K562 (cell line): Measurements from ENCODE around the gene ABCD3. TPM values are rescaled to one million over a fixed set of nuclear protein-coding genes. Genes with fewer than 3 reads are reported as not detected.

Source experiments
- ATAC-seq: fragments of 200-7000 bp; cut with Tn5 transposase; 3 replicates; pipeline ENCODE4 v1.9.1; 2020; ENCODE audit warnings: moderate library complexity
- BruUV-seq: library from RNA; stranded (reverse); fragments of 400-500 nt; replicated peaks from 2 replicates; lab custom pipeline; 2021; lab: Mats Ljungman, UMichigan
- CTCF ChIA-PET: fragments of 300-600 bp; formaldehyde crosslinking; extraction: SDS; loops from one replicate; lab custom pipeline; 2021; ENCODE audit warnings: low intra/inter-chr PET ratio; lab: Yijun Ruan, JAX
- POLR2A ChIA-PET: fragments of 300-600, 350-650 bp; sonication (Branson Sonifier 250); formaldehyde crosslinking; extraction: SDS; loops from one replicate; lab custom pipeline; 2021; ENCODE audit warnings: antibody characterized with exemption, inconsistent platforms; lab: Yijun Ruan, JAX
- DNase-seq, 4 experiments: peaks; one replicate each; pipeline versions ENCODE4 v3.0.0 to v3.0.0-alpha.2; 2011 to 2018; ENCODE audit warnings: low spot score in 3 of 4, mixed read lengths in 3 of 4; ENCODE audit errors: extremely low read depth in 1 of 4
- FAIRE-seq: peaks from 2 replicates; lab custom pipeline; 2011; peaks lifted over from hg19 to GRCh38; lab: Jason Lieb, UNC
- H2AFZ ChIP-seq: 2 replicates; pipeline ENCODE4 v1.6.0; 2011; ENCODE audit warnings: low read depth, low read length, control low read depth, inconsistent platforms
- H3K27ac ChIP-seq: fragments of 200-600 bp; 3 replicates; pipeline ENCODE4 v1.8.0; 2011; ENCODE audit warnings: low read depth, mild to moderate bottlenecking, control low read depth, inconsistent platforms, low read length, moderate library complexity, mixed read lengths; ENCODE audit errors: extremely low read depth
- H3K27me3 ChIP-seq, 2 experiments: fragments of 300-600 bp in 1 of 2; 2 replicates in 1 of 2; 3 replicates in 1 of 2; pipeline versions ENCODE4 v1.6.0 to v1.8.0; 2011; ENCODE audit warnings: inconsistent platforms in 2 of 2, low read length in 2 of 2, mild to moderate bottlenecking in 1 of 2, mixed read lengths in 1 of 2, moderate library complexity in 1 of 2; ENCODE audit not compliant: control insufficient read depth in 2 of 2, insufficient read depth in 2 of 2
- H3K36me3 ChIP-seq: fragments of 300-600 bp; 3 replicates; pipeline ENCODE4 v1.8.0; 2011; ENCODE audit warnings: mild to moderate bottlenecking, low read length, inconsistent platforms; ENCODE audit not compliant: control insufficient read depth, insufficient read depth
- H3K4me1 ChIP-seq, 2 experiments: fragments of 200-600 bp in 1 of 2; replicated peaks in 1 of 2; 2 replicates in 1 of 2; 3 replicates in 1 of 2; pipeline versions ENCODE4 v1.5.1 to v1.8.0; 2011; ENCODE audit warnings: inconsistent platforms in 2 of 2, low read length in 2 of 2, mild to moderate bottlenecking in 1 of 2, mixed read lengths in 1 of 2, moderate library complexity in 1 of 2; ENCODE audit not compliant: control insufficient read depth in 2 of 2, insufficient read depth in 2 of 2
- H3K4me2 ChIP-seq: 2 replicates; pipeline ENCODE4 v1.6.1; 2011; ENCODE audit warnings: low read length, control low read depth, inconsistent platforms, mixed read lengths; ENCODE audit not compliant: insufficient read depth
- H3K4me3 ChIP-seq: fragments of 200-600 bp; sonication (generic), shearing (Covaris generic); 2 replicates; pipeline ENCODE4 v1.5.1; 2016; ENCODE audit warnings: control low read depth, inconsistent platforms
- H3K79me2 ChIP-seq: fragments of 200-600 bp; 3 replicates; pipeline ENCODE4 v1.8.0; 2011; ENCODE audit warnings: low read length, inconsistent platforms; ENCODE audit not compliant: control insufficient read depth, insufficient read depth
- H3K9ac ChIP-seq, 2 experiments: 2 replicates each; pipeline versions ENCODE4 v1.6.0 to v1.6.1; 2011; ENCODE audit warnings: low read depth in 2 of 2, low read length in 2 of 2, control low read depth in 1 of 2, inconsistent platforms in 1 of 2, mild to moderate bottlenecking in 1 of 2, mixed read lengths in 1 of 2; ENCODE audit not compliant: insufficient read depth in 1 of 2
- H3K9me1 ChIP-seq: one replicate; pipeline ENCODE4 v1.6.0; 2011; ENCODE audit warnings: inconsistent platforms, mild to moderate bottlenecking, low read length, moderate library complexity; ENCODE audit not compliant: control insufficient read depth, insufficient read depth
- H3K9me3 ChIP-seq: replicated peaks from 2 replicates; pipeline ENCODE4 v1.5.1; 2011; ENCODE audit warnings: low read depth, low read length, inconsistent platforms; ENCODE audit not compliant: control insufficient read depth, insufficient read depth
- H4K20me1 ChIP-seq: replicated peaks from 2 replicates; pipeline ENCODE4 v1.6.1; 2011; ENCODE audit warnings: low read length, inconsistent platforms, mixed read lengths; ENCODE audit not compliant: control insufficient read depth, insufficient read depth
- HMG20B ChIP-seq: fragments of 250-450 bp; sonication (Bioruptor Pico); IDR thresholded peaks from 2 replicates; pipeline ENCODE4 v1.5.0; 2021; ENCODE audit warnings: mild to moderate bottlenecking
- JUND ChIP-seq, 2 experiments: IDR thresholded peaks; 2 replicates in 1 of 2; 3 replicates in 1 of 2; pipeline ENCODE4 v1.6.1; 2011; ENCODE audit warnings: borderline replicate concordance in 2 of 2, low read depth in 2 of 2, low read length in 2 of 2, improper control_type of control experiment in 1 of 2, missing biosample characterization in 1 of 2, missing genetic modification characterization in 1 of 2, missing genetic modification reagents in 1 of 2
- KDM2B ChIP-seq: fragments of 250-450 bp; sonication (Bioruptor Pico); IDR thresholded peaks from 2 replicates; pipeline ENCODE4 v1.8.0; 2021; ENCODE audit warnings: mild to moderate bottlenecking, moderate library complexity
- KLF13 ChIP-seq: fragments of 450-650 bp; IDR thresholded peaks from 2 replicates; pipeline ENCODE4 v1.6.1; 2016; ENCODE audit warnings: missing genetic modification characterization, low read depth, mild to moderate bottlenecking, missing compliant biosample characterization, moderate library complexity, borderline replicate concordance
- YY1 ChIP-seq, 3 experiments: IDR thresholded peaks; 2 replicates each; pipeline ENCODE4 v1.6.1; 2011; ENCODE audit warnings: low read length in 2 of 3, mild to moderate bottlenecking in 2 of 3, moderate library complexity in 2 of 3, borderline replicate concordance in 1 of 3, control low read depth in 1 of 3, low read depth in 1 of 3; ENCODE audit not compliant: insufficient read depth in 3 of 3, insufficient replicate concordance in 2 of 3, control insufficient read depth in 1 of 3, insufficient read length in 1 of 3; ENCODE audit errors: extremely low read depth in 1 of 3
- ZNF12 ChIP-seq: sonication (generic); formaldehyde crosslinking; IDR thresholded peaks from 2 replicates; pipeline ENCODE4 v1.4.0; 2020; ENCODE audit warnings: mild to moderate bottlenecking, missing genetic modification reagents
- WGBS: fragments of 100-300 bp; shearing (Covaris generic); methylation state at CpG from one replicate; pipeline ENCODE4 v1.1.6; 2016; ENCODE audit warnings: low coverage, mixed read lengths; ENCODE audit not compliant: insufficient coverage; ENCODE audit errors: missing lambda C conversion rate; 5-methylcytosine and 5-hydroxymethylcytosine counted together
- in situ Hi-C: fragments of 300-500 bp; cut with MboI; formaldehyde crosslinking; loops from 4 replicates; pipeline ENCODE4 v1.15.0; 2018; ENCODE audit warnings: inconsistent platforms, mixed read lengths
- intact Hi-C: fragments of 100-400 bp; cut with micrococcal nuclease; formaldehyde crosslinking; loops from 2 replicates; pipeline ENCODE4 v1.14.2; 2022
- polyA plus RNA-seq, 8 experiments: library from polyadenylated mRNA; depleted of rRNA in 4 of 8; stranded (reverse) in 5 of 8; unstranded in 3 of 8; fragments of >200 nt; fragmentation: Nextera tagmentation in 2 of 8; fragmentation: Illumina TruSeq in 1 of 8; extraction: Ambion mirVana in 2 of 8; extraction: Trizol in 1 of 8; gene quantifications; 2 replicates each; pipeline versions ENCODE4 v1.2.1 to v1.2.3, GENCODE V29; 2011 to 2014; ENCODE audit warnings: inconsistent platforms in 1 of 8, missing spikeins in 1 of 8
- total RNA-seq, 7 experiments: library from RNA; depleted of rRNA in 6 of 7; stranded (reverse); fragments of >200 nt in 6 of 7; fragmentation: Illumina TruSeq in 2 of 7; extraction: Trizol in 2 of 7; gene quantifications; 2 replicates each; pipeline versions ENCODE4 v1.2.1 to v1.2.3, GENCODE V29; 2011 to 2021; ENCODE audit warnings: low replicate concordance in 1 of 7
- TF ChIP-seq, protein P1 (sequence below): fragments of 250-450 bp; sonication (Bioruptor Pico); IDR thresholded peaks from 2 replicates; pipeline ENCODE4 v1.5.0; 2021; ENCODE audit warnings: mild to moderate bottlenecking, borderline replicate concordance
- TF ChIP-seq, protein P2 (sequence below): fragments of 450-650 bp; formaldehyde crosslinking; IDR thresholded peaks from 2 replicates; pipeline ENCODE4 v1.4.0; 2020; ENCODE audit warnings: mild to moderate bottlenecking, moderate library complexity
- TF ChIP-seq, protein P3 (sequence below): fragments of 200-400 bp; formaldehyde crosslinking; IDR thresholded peaks from 2 replicates; pipeline ENCODE4 v1.6.1; 2017; ENCODE audit warnings: mild to moderate bottlenecking, low read depth, low read length, moderate library complexity
- TF ChIP-seq, protein P4 (sequence below), 2 experiments: fragments of 200-800 bp in 1 of 2; sonication (Bioruptor generic) in 1 of 2; sonication (generic) in 1 of 2; formaldehyde crosslinking in 1 of 2; IDR thresholded peaks in 1 of 2; conservative IDR thresholded peaks in 1 of 2; 2 replicates each; pipeline versions ENCODE4 v1.5.0 to v1.6.1; 2016 to 2020; ENCODE audit warnings: missing compliant biosample characterization in 1 of 2, missing genetic modification characterization in 1 of 2, missing genetic modification reagents in 1 of 2

Gene ABCD3
- total and polyA plus RNA-seq, 9 of the 15 experiments (the other 6 are each of a cell fraction or from before 2014, with no cell fraction given): 11.0 to 30.7 (median 15.5) TPM

DNA sequence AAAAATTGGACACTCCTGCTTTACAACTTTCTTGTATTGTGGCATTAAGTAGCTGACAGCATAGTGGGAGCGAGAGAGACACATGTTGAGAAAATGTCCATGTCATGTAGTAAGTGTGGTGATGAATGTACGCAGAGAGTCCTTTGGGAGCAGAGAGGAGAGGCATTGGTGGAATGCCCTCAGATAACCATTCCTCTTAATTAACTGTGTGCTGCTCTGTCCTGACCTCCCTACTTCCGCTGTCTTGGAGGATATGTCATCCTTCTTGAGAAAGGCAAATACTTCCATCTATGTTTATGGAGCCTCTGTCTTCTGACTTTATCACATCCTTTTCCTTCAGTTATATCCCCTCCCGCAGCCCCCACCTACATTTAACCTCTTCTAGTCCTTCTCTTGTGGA is 85.0 kb downstream of the ABCD3 start (continued):
- TF ChIP-seq YY1 (IDR thresholded peaks at IDR 0.05; ENCODE audit: borderline replicate concordance in 1 of 3, control insufficient read depth in 1 of 3, extremely low read depth in 1 of 3, insufficient read depth in 3 of 3, insufficient read length in 1 of 3, insufficient replicate concordance in 2 of 3, low read depth in 1 of 3, low read length in 2 of 3) (no peak), ZNF12 (CRISPR knock-in tag) (no peak), KDM2B (CRISPR knock-in tag) (no peak), HMG20B (no peak)
- TF ChIP-seq, protein P1, sequence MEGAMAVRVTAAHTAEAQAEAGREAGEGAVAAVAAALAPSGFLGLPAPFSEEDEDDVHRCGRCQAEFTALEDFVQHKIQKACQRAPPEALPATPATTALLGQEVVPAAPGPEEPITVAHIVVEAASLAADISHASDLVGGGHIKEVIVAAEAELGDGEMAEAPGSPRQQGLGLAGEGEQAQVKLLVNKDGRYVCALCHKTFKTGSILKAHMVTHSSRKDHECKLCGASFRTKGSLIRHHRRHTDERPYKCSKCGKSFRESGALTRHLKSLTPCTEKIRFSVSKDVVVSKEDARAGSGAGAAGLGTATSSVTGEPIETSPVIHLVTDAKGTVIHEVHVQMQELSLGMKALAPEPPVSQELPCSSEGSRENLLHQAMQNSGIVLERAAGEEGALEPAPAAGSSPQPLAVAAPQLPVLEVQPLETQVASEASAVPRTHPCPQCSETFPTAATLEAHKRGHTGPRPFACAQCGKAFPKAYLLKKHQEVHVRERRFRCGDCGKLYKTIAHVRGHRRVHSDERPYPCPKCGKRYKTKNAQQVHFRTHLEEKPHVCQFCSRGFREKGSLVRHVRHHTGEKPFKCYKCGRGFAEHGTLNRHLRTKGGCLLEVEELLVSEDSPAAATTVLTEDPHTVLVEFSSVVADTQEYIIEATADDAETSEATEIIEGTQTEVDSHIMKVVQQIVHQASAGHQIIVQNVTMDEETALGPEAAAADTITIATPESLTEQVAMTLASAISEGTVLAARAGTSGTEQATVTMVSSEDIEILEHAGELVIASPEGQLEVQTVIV (CRISPR knock-in tag): no peak
- TF ChIP-seq, protein P2, sequence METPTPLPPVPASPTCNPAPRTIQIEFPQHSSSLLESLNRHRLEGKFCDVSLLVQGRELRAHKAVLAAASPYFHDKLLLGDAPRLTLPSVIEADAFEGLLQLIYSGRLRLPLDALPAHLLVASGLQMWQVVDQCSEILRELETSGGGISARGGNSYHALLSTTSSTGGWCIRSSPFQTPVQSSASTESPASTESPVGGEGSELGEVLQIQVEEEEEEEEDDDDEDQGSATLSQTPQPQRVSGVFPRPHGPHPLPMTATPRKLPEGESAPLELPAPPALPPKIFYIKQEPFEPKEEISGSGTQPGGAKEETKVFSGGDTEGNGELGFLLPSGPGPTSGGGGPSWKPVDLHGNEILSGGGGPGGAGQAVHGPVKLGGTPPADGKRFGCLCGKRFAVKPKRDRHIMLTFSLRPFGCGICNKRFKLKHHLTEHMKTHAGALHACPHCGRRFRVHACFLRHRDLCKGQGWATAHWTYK (CRISPR knock-in tag): no peak

DNA sequence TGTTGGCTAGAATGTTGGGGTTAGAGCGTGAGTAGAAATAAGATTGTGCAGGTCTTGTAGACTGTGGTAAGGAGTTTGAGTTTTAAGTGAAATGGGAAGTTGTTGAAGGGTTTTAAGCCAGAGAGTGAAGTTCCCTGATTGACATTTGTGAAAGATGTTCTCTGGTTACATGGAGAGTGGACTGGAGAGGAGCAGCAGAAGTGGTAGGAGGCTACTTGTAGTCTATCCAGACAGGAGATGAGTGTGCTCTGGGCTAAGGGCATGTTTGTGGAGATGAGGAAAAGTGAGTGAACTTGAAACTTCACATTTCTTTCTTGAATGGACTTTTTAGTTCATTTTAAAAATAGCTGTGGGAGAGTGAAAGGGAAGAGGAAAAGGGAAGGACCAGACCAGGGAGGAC is 86.4 kb downstream of the ABCD3 start:
- POLR2A ChIA-PET: no interaction called here
- no peak overlapping the region for H2AFZ ChIP-seq

More for the DNA sequence above, 86.4 kb downstream of the ABCD3 start:
- ATAC-seq (no peak), DNase-seq (no peak), FAIRE-seq (no peak)
- H3K27ac ChIP-seq: no peak overlapping the region
- intact Hi-C loops (no loop called here), in situ Hi-C loops (no loop called here)
- no peaks in the 10 kb centered on the region for H3K9me3 ChIP-seq
- 87% methylated on average over 1 of the region's 1 CpG for WGBS
- BruUV-seq: no TSS peak
- H3K9ac ChIP-seq: no peak overlapping the region
- H4K20me1 ChIP-seq: no peaks in the 10 kb centered on the region
- CTCF ChIA-PET: no interaction called here
- H3K79me2 ChIP-seq: no peaks in the 10 kb centered on the region
- no peak overlapping the region for H3K4me3 ChIP-seq
- H3K27me3 ChIP-seq: no peaks in the 10 kb centered on the region
- no peaks in the 10 kb centered on the region for H3K9me1 ChIP-seq
- no peaks in the 10 kb centered on the region; the same call in 1 of the 3 replicates for H3K36me3 ChIP-seq
- no peaks in the 10 kb centered on the region for H3K4me1 ChIP-seq
- no peak overlapping the region for H3K4me2 ChIP-seq
- TF ChIP-seq JUND (IDR thresholded peaks at IDR 0.05; ENCODE audit: borderline replicate concordance, low read depth, low read length) (no peak), JUND (tag; IDR thresholded peaks at IDR 0.05; ENCODE audit: borderline replicate concordance, low read depth, low read length) (no peak), KLF13 (tag) (no peak)
- TF ChIP-seq, protein P3, sequence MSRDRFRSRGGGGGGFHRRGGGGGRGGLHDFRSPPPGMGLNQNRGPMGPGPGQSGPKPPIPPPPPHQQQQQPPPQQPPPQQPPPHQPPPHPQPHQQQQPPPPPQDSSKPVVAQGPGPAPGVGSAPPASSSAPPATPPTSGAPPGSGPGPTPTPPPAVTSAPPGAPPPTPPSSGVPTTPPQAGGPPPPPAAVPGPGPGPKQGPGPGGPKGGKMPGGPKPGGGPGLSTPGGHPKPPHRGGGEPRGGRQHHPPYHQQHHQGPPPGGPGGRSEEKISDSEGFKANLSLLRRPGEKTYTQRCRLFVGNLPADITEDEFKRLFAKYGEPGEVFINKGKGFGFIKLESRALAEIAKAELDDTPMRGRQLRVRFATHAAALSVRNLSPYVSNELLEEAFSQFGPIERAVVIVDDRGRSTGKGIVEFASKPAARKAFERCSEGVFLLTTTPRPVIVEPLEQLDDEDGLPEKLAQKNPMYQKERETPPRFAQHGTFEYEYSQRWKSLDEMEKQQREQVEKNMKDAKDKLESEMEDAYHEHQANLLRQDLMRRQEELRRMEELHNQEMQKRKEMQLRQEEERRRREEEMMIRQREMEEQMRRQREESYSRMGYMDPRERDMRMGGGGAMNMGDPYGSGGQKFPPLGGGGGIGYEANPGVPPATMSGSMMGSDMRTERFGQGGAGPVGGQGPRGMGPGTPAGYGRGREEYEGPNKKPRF: no peak
- TF ChIP-seq, protein P4, sequence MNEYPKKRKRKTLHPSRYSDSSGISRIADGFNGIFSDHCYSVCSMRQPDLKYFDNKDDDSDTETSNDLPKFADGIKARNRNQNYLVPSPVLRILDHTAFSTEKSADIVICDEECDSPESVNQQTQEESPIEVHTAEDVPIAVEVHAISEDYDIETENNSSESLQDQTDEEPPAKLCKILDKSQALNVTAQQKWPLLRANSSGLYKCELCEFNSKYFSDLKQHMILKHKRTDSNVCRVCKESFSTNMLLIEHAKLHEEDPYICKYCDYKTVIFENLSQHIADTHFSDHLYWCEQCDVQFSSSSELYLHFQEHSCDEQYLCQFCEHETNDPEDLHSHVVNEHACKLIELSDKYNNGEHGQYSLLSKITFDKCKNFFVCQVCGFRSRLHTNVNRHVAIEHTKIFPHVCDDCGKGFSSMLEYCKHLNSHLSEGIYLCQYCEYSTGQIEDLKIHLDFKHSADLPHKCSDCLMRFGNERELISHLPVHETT (CRISPR knock-in tag; conservative IDR thresholded peaks at IDR 0.05 in 1 of 2, IDR thresholded peaks at IDR 0.05 in 1 of 2): no peak
- TF ChIP-seq, all 486 proteins: peak for 0
